GM18861 (cell line): ENCODE data around the gene NCOA1.
"Not testable (repeated sequence)": the region's sequence is repeated elsewhere in the genome, so short reads cannot be mapped to it uniquely, and the experiment has no call there.

ENCODE experiments used
- ATAC-seq: cut with Tn5 transposase; IDR thresholded peaks from one replicate; pipeline ENCODE4 v1.9.1; 2021; ENCODE audit not compliant: unreplicated experiment

Gene NCOA1

DNA sequence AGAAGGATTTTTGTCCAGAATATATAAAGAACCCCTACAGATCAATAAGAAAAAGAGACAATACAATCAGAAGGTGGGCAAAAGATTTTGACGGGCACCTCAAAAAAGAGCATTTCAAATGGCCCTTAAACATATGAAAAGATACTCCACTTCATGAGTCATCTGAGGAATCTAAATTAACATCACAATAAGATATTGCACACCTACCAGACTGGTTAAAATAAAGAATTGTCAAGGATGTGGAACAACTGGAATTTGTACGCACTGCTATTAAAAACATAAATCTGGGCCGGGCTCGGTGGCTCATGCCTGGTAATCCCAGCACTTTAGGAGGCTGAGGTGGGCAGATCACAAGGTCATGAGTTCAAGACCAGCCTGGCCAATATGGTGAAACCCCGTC, 17.0 kb upstream of the NCOA1 start:
- no peak for ATAC-seq

DNA sequence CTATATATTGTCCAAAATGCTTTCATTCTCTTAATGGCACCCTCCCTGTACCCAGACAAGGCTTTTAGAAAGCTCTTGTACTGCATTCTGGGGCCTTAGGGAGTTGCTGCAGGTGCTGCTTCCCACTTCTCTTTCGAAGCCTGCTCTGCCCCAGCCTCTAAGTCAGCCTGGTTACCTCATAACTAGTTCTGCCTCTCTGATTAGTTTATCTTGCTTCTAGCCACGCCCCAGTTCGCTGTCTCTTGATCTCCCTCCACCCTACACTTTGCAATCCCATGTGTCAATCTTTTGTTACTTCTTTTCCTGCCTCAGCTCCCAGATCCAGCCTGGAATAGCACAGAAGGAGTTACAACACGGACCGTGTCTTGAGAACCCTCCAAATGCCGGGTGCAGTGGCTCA, 13.8 kb upstream of the NCOA1 start:
- no peak for ATAC-seq

DNA sequence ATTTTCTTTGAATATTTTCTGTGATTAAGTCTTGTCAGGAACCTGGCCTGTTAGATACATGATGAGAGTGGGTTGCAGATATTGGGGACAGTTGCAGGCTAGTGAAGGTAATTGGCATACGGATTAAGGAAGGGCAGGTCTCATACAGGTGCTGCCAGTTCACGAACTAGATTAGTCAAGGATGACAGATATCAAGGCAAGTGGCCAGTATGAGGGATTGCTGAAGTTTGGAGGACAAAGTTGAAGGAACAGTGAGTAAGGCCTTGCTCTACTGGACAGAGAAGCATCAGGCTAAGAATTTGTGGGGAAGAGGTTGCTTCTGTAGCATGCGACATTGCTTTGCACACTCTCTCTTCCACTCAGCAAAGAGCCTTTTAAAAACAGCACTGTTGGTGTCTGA, 12.8 kb upstream of the NCOA1 start:
- no peak for ATAC-seq

DNA sequence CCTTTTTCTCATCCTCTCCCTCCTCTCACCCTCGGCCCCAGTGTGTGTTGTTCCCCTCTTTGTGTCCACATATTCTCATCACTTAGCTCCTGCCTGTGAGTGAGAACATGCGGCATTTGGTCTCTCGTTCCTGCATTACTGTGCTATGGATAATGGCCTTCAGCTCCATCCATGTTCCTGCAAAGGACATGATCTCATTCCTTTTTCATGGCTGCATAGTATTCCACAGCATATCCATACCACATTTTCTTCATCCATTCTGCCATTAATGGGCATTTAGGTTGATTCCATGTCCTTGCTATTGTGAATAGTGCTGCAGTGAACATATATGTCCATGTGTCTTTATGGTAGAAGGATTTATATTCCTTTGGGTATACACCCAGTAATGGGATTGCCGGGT, 10.8 kb upstream of the NCOA1 start:
- ATAC-seq, result no peak

DNA sequence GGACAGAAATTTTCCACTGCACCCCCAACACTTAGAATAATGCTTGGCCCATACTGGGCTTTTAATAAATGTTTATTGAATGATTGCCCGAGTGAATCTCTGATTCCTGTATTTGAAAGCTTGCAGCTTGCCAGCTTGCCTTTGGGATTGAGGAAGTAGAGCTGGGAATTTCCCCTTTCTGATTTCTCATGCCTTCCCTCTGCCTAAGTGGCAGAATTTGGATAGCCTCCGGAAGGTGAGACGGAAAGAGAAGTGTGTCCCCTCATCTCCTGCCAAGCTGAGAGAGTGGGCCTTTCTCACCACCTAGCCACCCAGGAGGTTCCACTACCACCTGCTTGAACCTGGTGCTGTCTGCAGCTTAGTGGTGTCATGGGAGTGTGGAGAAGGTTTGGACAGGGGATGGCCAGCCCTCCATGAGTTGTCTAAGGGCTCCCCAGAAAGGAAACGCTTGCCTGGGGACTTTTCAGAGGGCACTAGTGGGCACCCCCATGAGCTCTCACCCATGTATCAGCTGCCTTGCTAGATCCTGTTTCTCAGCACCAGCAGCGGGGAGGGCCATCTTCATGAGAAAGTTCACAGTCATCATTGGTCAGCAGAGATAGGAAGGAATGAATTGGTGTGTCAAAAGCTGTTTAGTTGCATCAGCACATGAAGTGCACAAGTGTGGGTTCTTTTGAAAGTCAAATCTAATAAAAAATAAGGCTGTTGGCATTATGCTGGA, 8.6 kb upstream of the NCOA1 start:
- no peak for ATAC-seq

DNA sequence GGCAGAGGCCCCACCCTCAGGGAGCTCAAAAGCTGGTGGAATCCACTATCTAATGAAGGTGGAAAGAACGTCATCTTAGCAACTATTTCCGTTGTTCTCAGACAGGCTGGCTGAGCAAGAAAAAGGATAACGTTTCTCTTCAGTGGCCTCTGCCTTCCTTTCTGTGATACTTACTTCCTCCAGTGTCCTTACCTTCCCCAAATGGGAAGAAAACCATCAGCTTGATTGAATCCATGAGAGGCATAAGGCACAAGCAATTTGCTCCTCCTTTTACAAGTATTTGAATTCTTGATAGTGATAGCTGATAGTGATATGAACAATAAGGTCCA, 8.1 kb upstream of the NCOA1 start:
- no peak for ATAC-seq

DNA sequence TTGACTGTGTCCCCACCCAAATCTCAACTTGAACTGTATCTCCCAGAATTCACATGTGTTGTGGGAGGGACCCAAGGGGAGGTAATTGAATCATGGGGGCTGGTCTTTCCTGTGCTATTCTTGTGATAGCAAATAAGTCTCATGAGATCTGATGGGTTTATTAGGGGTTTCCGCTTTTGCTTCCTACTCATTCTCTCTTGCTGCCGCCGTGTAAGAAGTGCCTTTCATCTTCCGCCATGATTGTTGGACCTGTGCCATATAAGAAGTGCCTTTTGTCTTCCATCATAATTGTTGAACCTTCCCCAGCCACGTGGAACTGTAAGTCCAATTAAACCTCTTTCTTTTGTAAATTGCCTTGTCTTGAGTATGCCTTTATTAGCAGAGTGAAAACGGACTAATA, 6.4 kb upstream of the NCOA1 start:
- not testable (repeated sequence) for ATAC-seq

DNA sequence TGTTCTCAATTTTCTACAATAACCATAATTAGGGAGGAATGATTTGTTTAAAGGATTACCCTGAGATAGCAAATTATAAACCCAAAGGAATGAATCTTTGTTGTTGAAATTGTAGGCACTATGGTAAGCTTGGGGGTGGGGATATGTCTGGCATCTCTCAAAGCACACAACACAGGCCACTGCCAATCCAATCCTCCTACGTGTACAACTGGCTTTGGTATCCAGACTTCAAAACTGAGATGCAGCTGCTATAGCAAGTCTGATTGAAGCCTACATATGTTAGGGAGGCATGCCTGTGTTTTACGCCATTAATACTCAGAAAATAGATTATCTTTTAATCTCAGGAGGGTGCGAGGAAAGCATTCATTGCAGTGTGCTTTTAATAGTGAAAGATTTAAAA, 5.9 kb upstream of the NCOA1 start:
- no peak for ATAC-seq

DNA sequence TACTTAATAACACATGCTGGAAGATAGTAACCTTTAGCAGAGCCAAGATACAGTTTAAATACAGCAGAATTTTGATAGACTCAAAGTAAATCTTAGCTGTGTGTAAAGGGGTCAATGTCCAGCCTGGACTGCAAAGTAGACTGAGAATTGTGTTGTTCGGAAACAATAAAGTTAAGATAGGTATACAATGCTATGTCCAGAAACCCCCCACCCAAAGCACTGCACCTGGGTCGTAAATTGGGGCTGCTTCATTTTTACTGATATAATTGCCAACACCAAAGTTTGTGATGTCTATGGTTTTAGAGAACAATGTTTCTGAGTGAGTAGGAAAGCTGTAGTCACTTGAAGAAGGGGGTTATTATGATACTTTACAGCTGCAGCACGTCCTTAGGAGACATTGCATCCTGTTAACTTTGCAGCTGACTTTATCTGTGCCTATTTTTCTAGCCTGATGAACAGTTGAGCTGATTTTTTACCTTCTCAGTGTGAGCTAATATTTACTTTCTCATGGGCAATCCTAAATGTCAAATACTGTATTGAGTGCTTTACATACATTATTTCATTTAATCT, 4.3 kb upstream of the NCOA1 start:
- ATAC-seq, result no peak

DNA sequence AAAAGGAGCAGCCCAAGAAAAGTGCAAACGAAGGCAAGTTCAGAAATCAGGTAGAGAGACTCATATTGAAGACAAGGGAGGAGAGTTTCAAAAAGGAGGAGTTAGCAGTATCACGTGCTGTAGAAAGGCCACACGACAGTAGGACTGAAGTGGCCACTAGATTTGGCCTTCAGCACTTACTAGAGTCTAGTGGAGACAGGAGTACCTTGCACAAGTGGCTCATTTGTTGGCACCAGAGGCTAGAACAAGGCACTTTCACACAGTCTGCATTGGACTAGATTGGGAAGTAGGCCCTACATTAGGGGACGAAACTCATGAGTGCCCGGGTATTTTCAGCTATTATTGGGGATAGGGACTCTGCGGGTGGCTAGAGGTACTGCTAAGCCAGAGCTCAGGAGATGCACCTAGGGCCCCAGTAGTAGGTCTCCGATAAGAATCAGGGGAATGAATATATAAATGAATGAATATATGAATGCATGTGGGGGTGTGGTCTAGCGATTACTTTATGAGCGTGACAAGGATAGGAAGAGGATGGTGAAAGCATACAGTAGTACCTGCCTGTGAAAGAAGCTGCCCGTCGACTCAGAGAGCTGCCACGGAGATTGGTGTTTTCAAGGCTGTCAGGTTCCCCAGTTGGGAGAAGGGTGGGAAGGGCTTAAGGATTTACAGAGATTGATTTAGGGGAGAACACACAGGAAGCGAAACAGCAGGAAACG, 1.4 kb upstream of the NCOA1 start:
- ATAC-seq, result no peak

DNA sequence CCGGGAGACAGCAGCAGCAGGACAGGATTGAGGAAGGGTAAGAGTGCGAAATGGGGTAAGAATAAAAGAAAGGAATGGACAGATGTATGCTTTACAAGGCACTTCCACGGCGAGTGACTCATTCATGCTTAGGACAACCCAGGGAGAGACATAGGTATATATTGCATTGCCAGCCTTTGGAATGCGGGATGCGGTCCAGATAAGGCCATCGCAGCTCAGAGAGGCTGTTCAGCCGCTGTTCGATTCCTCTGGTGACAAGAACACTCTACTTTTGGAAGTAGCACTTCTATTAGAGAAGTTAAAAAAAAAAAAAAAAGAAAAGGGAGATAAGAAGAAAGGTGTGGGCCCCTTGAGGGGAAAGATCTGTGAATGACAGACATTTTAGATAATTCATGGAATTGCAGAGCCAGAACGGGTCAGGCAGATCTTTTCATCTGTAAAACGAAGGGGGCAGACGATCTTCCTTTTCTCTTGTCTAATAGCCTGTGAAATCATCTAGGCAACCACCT, 819 bp upstream of the NCOA1 start:
- ATAC-seq, result no peak

DNA sequence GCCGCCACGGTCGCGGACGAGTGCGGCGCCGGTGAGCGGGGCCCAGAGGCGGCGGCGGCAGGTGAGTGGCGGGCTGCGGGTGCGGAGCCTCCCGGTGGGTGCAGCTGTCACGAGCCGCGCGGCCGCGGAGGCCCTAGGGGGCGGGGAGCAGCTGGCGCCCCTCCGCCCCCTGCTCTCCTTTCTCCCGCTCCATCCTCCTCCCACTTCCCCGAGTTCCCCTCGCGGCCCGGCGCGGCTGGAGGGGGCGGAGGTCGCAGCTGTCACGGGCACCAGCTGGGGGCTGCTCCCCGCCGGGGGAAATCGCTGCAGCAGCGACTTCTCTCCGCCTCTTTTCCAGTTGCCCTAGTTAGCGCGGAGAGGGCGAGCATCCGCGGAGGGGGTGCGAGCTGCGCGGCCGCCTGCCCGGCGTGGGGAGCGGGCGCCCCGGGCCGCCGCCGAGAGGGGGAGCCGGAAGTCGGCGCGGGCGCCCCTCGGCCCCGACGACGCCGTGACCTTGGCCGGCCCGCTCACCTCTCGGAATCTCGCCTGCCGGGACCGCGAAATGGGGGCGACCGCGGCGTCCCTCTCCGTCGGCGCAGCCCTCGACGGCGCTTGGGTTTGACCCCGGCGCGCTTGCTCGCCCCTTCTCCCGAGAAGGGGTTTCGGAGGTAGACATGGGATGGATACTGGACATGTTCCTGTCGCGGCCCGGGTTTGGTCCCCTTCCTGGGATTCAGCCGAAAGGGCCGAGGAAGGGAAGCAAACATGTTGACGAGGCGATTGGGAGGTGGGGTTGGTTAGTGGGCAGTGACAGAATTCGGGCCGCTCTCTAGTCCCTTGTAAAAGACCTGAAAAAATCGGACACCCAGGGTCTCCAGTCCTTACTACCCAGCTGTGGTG, 727 bp downstream of the NCOA1 start:
- peak; percentile 31 for ATAC-seq

DNA sequence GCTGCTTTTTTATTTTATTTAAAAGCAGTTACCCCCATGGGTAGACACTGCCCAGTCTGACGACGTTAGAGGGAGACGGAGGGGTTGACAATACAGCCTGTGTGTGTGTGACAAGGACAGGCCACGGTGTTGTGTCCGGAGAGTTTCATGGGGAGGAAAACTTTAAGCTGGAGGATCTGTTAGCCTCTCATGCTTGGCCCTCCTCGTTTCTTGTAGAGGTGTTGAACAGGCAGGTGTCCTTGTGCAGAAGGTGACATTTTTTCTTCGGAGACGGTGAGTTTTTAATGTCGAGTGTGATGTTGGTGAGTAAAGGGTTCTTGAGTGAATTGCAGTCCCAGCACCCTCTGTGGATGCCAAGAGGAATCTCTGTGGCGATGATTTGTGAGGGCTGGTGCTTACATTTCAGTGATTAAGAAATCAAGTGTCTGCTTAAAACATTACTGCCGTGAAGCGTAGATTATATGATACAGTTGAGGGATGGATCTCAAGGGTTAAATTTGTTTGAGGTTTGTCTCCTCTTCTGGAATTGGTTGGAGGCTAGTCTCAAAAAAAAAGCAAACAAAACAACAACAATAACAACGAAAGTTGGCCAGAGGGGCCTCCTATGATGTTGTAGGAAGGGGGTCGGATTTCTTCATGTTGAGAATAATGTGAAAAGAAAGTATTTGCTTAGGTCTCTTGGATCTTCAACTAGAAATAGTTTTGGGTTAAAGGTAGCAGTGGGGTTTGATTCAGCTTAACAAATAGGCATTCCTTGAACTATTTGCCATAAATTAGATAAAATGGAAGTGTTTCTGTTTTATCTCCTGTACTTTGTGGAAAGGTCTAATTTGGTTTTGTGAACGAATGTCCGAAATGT, 1.6 kb downstream of the NCOA1 start:
- ATAC-seq, result no peak

DNA sequence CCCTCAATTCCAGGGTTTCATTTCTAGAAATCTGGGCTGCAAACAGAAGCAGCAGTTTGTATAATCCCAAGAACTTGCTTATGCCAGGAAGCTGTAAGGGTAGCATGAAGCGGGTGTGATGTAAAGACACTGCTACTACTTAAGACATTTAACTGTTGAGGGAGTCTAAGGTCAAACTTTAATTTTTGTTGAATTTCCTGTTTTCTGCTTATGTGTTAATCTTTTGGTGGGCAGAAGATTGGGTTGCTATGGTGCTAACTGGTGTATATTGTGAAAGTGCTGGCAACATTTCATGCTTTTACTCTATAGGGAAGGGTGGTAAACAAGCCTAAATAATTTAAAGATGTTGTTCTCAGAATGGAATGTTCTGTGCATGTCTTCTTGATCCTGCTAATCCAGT, 2.7 kb downstream of the NCOA1 start:
- ATAC-seq, result no peak

DNA sequence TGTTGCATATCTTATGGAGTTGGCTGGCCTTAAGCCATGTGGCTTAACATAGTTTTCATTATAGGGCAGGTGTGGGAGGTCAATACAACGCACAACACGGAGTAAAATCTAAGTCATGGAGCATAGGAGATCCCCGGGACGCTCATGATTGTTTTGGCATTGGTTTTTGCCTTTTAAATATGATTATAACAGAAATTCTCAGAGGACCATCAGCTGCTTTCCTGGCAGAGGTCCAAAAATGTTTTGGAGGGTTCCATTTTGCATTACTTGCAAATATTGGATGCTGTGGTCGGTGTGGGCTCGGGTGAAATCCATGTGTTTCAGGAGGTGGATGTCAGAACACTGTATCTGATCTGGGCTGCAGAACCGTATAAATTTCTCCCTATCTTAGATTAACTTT, 3.4 kb downstream of the NCOA1 start:
- no peak for ATAC-seq

DNA sequence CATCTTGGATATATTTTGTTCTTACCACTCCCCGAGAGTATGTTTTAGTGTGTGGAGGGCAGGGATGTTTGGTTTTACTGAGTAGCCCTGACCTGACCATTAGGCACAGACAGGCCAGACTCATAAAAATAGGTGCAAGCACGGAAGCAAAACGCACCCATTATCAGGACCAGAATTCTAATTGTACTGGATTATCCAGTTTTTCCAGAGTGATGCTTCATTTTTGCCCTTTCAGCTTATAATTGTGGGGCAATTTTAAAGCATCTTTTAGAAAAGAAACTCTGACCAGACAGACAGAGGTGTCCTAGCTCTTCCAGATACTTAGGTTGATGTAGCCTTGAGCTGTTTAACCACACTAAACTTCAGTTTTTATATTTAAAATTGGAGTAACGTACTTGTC, 4.4 kb downstream of the NCOA1 start:
- ATAC-seq, result no peak

DNA sequence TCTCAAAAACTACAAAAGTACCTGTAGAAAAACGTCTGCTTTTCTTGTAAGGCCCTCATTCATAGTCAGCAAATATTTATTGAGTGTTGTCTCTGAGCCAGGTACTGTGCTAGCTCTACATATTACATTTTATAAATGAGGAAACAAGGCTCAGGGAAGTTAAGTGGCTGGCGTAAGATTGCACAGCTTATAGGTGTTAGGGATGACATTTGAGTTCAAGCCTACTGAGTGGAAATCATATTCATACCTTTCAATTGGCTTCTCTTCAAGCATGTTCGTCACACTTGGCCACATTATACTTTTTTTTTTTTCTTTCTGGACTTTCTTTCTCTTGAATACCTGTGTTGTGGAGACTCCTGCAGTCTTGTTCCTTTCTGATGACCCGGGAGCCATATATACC, 5.9 kb downstream of the NCOA1 start:
- ATAC-seq, result no peak

DNA sequence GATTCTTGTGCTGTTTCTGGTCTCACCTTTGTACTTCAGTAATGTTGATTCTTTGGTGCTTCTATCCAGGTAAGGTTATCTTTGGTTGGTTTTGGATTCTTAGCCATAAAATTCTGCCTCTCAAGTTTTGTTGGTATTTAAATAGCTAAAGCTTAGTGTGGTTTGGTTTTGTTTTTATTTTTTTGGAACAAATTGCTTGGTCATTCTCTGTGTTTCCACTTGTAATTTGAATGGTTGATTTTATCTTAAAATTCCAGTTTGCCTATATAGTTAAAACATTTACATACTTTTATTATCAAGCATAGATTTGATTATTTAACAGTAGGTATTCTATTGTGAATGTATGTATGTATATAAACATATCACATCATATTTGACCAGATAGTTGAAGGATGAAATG, 6.6 kb downstream of the NCOA1 start:
- ATAC-seq, result no peak

DNA sequence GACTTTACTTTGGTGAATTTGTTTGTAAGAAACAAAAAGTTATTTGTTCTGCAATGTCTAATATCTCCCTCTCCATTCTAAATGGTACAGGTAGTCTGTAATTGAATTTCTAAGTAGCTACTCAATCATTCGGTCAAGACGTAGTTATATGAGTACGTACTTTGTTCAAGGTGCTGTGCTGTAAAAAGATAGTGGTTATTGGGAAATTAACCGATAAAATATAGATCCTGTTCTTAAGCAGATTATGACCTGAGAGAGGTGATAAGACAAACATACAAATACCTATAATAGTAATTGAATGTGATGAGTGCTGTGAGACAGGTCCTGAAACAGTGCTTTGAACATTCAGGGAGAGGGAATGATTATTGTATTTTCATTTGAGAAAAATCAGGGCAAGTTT, 7.1 kb downstream of the NCOA1 start:
- no peak for ATAC-seq

DNA sequence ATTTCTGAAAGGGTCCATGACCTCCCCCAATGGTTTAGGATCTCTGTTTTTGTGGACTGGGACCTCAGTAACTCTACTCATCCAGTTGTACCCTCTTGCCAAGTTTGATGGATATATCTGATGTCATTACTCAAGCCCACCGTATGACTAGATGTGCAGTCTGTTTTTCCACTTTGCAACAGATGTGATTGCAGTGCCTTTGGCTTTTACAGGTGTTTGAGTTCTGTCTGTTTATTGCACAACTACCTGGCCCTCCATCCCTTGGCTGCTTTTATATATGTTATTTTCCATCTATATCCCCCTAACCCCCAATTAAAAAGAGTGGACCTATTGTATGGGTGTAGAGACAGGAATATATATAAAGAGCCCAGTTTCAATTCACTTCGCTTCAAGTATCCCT, 10.8 kb downstream of the NCOA1 start:
- no peak for ATAC-seq
